HL-60 (cell line): ENCODE data around the gene KRTAP4-16.
"Not testable (repeated sequence)": the region's sequence is repeated elsewhere in the genome, so short reads cannot be mapped to it uniquely, and the experiment has no call there.

Experiments
- DNase-seq, 2 experiments: peaks; one replicate each; pipeline ENCODE4 v3.0.0-alpha.2; 2010 to 2020; ENCODE audit warnings: low read depth in 1 of 2, low spot score in 1 of 2
- H3K27ac ChIP-seq: fragments of 250-450 bp; sonication (Bioruptor Pico); replicated peaks from 2 replicates; pipeline ENCODE4 v1.5.1; 2020; ENCODE audit warnings: mild to moderate bottlenecking, moderate library complexity
- H3K27me3 ChIP-seq: fragments of 250-450 bp; sonication (Bioruptor Pico); 2 replicates; pipeline ENCODE4 v1.5.1; 2021; ENCODE audit warnings: mild to moderate bottlenecking, moderate library complexity; ENCODE audit not compliant: insufficient read depth, poor library complexity, severe bottlenecking
- H3K4me3 ChIP-seq: replicated peaks from 2 replicates; pipeline ENCODE4 v1.5.1; 2011; ENCODE audit warnings: mild to moderate bottlenecking, control low read depth, low read length; ENCODE audit not compliant: insufficient read depth
- GABPA ChIP-seq: IDR thresholded peaks from 2 replicates; pipeline ENCODE4 v1.6.1; 2012; ENCODE audit warnings: low read depth
- POLR2AphosphoS5 ChIP-seq: IDR thresholded peaks from 2 replicates; pipeline ENCODE4 v1.6.1; 2012; ENCODE audit warnings: low read depth
- SPI1 ChIP-seq: IDR thresholded peaks from 2 replicates; pipeline ENCODE4 v1.6.1; 2012; ENCODE audit warnings: low read depth, mild to moderate bottlenecking, borderline replicate concordance
- TF ChIP-seq, protein P1 (sequence below): IDR thresholded peaks from 2 replicates; pipeline ENCODE4 v1.6.1; 2012; ENCODE audit warnings: low read depth; ENCODE audit not compliant: insufficient replicate concordance
- TF ChIP-seq, protein P2 (sequence below): IDR thresholded peaks from one replicate; pipeline ENCODE4 v1.5.1; 2011; ENCODE audit warnings: low read length, control low read depth, inconsistent platforms; ENCODE audit not compliant: insufficient read depth

The KRTAP4-16 gene

DNA sequence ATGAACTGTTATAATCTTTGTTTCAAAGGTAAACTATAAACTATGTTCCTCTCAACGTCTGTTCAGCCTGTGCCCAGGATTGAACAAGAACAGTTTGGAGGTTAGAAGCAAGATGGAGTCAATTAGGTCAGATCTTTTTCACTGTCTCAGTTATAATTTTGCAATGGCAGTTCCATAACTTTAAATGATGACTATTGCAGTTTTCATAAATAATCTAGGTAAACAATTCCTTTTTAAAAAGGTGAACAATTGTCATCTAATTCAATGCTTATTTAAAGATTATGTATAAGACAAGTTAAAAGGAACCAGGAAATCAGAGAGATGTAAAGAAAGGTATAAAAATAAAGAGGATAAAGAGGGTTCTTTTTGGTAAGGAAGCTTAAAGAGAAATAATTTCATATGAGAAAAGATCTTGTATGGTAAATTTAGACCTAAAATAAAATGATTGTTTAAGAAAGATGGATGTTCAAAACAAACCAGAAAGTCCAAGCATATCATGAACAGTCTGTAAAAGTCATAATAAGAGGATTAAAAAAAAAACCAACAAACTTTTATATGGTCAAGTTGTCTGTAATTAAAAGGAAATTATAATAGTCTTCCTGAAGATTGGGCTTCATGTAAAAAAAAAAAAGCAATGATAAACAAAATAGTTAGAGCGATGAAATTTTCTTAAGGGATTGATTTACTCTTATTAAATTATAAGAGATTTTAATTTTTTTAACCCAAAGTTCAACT is 9.3 kb upstream of the KRTAP4-16 start:
- DNase-seq: no peak
- TF ChIP-seq, protein P1, sequence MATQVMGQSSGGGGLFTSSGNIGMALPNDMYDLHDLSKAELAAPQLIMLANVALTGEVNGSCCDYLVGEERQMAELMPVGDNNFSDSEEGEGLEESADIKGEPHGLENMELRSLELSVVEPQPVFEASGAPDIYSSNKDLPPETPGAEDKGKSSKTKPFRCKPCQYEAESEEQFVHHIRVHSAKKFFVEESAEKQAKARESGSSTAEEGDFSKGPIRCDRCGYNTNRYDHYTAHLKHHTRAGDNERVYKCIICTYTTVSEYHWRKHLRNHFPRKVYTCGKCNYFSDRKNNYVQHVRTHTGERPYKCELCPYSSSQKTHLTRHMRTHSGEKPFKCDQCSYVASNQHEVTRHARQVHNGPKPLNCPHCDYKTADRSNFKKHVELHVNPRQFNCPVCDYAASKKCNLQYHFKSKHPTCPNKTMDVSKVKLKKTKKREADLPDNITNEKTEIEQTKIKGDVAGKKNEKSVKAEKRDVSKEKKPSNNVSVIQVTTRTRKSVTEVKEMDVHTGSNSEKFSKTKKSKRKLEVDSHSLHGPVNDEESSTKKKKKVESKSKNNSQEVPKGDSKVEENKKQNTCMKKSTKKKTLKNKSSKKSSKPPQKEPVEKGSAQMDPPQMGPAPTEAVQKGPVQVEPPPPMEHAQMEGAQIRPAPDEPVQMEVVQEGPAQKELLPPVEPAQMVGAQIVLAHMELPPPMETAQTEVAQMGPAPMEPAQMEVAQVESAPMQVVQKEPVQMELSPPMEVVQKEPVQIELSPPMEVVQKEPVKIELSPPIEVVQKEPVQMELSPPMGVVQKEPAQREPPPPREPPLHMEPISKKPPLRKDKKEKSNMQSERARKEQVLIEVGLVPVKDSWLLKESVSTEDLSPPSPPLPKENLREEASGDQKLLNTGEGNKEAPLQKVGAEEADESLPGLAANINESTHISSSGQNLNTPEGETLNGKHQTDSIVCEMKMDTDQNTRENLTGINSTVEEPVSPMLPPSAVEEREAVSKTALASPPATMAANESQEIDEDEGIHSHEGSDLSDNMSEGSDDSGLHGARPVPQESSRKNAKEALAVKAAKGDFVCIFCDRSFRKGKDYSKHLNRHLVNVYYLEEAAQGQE: no peak
- TF ChIP-seq, protein P2, sequence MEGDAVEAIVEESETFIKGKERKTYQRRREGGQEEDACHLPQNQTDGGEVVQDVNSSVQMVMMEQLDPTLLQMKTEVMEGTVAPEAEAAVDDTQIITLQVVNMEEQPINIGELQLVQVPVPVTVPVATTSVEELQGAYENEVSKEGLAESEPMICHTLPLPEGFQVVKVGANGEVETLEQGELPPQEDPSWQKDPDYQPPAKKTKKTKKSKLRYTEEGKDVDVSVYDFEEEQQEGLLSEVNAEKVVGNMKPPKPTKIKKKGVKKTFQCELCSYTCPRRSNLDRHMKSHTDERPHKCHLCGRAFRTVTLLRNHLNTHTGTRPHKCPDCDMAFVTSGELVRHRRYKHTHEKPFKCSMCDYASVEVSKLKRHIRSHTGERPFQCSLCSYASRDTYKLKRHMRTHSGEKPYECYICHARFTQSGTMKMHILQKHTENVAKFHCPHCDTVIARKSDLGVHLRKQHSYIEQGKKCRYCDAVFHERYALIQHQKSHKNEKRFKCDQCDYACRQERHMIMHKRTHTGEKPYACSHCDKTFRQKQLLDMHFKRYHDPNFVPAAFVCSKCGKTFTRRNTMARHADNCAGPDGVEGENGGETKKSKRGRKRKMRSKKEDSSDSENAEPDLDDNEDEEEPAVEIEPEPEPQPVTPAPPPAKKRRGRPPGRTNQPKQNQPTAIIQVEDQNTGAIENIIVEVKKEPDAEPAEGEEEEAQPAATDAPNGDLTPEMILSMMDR: no peak
- no peak for TF ChIP-seq GABPA
- TF ChIP-seq POLR2AphosphoS5: no peak
- TF ChIP-seq SPI1: no peak
- no peaks in the 10 kb centered on the region for H3K27me3 ChIP-seq
- no peak overlapping the region for H3K4me3 ChIP-seq
- no peak overlapping the region for H3K27ac ChIP-seq

DNA sequence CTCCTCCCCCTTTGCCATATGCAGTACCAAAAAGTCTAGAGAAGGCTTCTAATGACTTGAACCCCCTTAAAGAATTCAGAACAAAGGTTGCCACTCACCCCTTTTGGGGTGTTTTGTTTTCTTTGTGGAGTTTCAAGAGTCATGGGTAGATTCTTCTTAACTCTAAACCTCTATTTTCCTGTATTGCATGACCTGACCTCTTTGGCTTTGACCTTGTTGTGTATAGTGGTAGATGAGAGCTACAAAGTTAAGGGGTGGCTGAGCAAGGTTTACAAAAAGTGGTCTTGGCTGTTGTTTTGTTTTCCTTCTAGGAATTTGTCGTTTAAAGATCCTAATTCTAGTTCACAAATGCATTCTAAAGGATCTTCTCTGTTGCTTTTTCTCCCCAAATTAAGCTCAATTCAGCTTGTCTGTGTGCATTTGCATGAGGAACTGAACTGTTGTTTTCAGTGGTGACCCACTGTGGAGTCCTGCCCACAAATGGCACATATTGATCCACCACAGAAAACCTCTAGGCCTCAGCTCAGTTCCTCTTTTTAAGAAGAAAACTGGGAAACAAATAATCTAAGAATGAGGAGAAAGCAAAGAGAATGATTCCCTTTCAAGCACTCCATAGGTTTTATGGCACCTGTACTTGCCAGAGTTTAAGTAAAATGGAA is 6.8 kb upstream of the KRTAP4-16 start:
- not testable (repeated sequence) for H3K27me3 ChIP-seq, DNase-seq, H3K4me3 ChIP-seq
- peak overlapping the region; percentile 33 for H3K27ac ChIP-seq

DNA sequence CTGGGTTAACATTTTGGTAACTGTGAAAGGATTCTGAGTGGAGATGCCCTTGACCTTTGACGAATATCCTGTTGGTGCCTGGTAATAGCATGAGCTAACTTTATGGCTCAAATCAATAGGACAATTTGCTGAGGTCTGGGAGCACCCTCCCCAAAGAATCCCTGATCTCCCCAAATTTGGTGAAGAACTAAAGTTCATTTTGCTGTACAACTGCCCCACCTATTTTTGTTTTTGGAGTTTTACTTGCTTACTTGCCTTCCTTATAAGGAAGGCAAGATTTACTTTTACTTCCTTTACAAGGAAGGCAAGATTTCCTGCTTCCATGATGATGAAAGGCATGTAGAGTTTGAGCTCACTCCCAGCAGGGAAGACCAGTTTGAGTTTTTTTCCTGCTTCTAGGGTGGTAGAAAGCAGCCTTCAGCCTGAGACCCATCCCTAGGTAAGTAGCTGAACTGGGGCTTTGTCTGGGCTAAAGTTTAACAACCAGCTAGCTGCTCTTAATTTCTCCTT is 6.0 kb upstream of the KRTAP4-16 start:
- no peak for DNase-seq
- H3K4me3 ChIP-seq: no peak overlapping the region
- TF ChIP-seq, protein P1: no peak
- TF ChIP-seq, protein P2: no peak
- H3K27me3 ChIP-seq: no peaks in the 10 kb centered on the region
- H3K27ac ChIP-seq: peak overlapping the region; percentile 33

DNA sequence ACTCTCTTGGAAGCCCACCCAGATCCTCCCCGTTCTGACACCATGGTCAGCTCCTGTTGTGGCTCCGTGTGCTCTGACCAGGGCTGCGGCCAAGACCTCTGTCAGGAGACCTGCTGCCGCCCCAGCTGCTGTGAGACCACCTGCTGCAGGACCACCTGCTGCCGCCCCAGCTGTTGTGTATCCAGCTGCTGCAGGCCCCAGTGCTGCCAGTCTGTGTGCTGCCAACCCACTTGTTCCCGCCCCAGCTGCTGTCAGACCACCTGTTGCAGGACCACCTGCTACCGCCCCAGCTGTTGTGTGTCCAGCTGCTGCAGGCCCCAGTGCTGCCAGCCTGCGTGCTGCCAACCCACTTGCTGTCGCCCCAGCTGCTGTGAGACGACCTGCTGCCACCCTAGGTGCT is 3.3 kb upstream of the KRTAP4-16 start, which contains the start of gene KRTAP4-9:
KRTAP4-9 (plus strand) TSS at position 43 of the 400 bp plus-strand sequence; CDS start at position 43, 0 bp downstream.
- not testable (repeated sequence) for H3K27ac ChIP-seq, H3K4me3 ChIP-seq, H3K27me3 ChIP-seq, DNase-seq

DNA sequence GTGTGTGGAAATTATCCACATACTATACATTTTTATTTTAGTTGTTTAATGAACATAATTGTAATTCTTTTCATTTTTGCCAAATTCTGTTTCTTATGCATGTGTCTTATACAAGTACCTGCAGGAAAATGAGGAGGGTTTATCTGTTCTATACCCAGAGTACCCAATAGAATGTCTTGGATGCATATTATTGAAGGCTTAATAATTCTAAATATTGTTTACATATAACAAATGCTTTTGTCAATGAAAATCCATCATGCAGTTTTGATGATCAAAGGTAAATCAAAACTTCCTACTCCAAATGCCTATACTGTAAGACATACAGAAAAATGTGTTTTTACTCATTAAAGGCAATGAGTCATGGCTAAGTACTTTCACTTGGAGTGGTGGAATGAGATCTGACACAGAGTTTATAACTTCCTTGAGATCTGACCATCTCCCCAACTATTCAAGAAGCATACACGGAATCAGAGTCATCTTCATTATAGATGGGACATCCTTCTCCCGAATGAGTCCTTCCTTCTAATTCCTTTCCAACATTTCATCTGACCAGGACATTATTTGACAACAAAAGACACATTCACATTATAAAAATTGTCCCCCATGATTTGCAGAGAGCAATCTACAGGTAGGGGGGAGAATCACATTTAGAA is 2.5 kb upstream of the KRTAP4-16 start:
- not testable (repeated sequence) for H3K27ac ChIP-seq, H3K27me3 ChIP-seq, H3K4me3 ChIP-seq, DNase-seq
